GM19468 (cell line): Measurements from ENCODE around the gene SNX13.
"Not testable (repeated sequence)": the region's sequence is repeated elsewhere in the genome, so short reads cannot be mapped to it uniquely, and the experiment has no call there.

ENCODE experiments used
- ATAC-seq: cut with Tn5 transposase; IDR thresholded peaks from one replicate; pipeline ENCODE4 v1.9.1; 2021; ENCODE audit warnings: mild to moderate bottlenecking, moderate library complexity, moderate number of reproducible peaks; ENCODE audit not compliant: unreplicated experiment; ENCODE audit errors: extremely low read depth

Gene SNX13

GRCh38 chr7:17916786-17917185 is 23.5 kb downstream of the SNX13 start:
- no peak for ATAC-seq

GRCh38 chr7:17915796-17916195 is 24.5 kb downstream of the SNX13 start:
- ATAC-seq = no peak

GRCh38 chr7:17915168-17915567 is 25.1 kb downstream of the SNX13 start:
- no peak for ATAC-seq

- no peak for ATAC-seq
Measured at GRCh38 chr7:17913250-17913649, 27.0 kb downstream of the SNX13 start.

- ATAC-seq = no peak
Measured at GRCh38 chr7:17912536-17913235, 27.6 kb downstream of the SNX13 start.

- no peak for ATAC-seq
Measured at GRCh38 chr7:17912050-17912449, 28.2 kb downstream of the SNX13 start.

GRCh38 chr7:17910377-17910776 is 29.9 kb downstream of the SNX13 start:
- no peak for ATAC-seq

GRCh38 chr7:17909310-17909709 is 31.0 kb downstream of the SNX13 start:
- ATAC-seq = not testable (repeated sequence)

GRCh38 chr7:17907014-17907413 is 33.3 kb downstream of the SNX13 start:
- ATAC-seq = no peak

GRCh38 chr7:17903337-17903736 is 37.0 kb downstream of the SNX13 start:
- ATAC-seq = no peak

GRCh38 chr7:17902599-17902998 is 37.7 kb downstream of the SNX13 start:
- no peak for ATAC-seq

- no peak for ATAC-seq
Measured at GRCh38 chr7:17900464-17900863, 39.8 kb downstream of the SNX13 start.

GRCh38 chr7:17898111-17898510 is 42.2 kb downstream of the SNX13 start:
- no peak for ATAC-seq

GRCh38 chr7:17887286-17887685 is 53.0 kb downstream of the SNX13 start:
- no peak for ATAC-seq

- ATAC-seq = no peak
Measured at GRCh38 chr7:17882685-17883084, 57.6 kb downstream of the SNX13 start.

GRCh38 chr7:17879075-17879661 is 61.1 kb downstream of the SNX13 start:
- no peak for ATAC-seq

GRCh38 chr7:17878627-17879026 is 61.7 kb downstream of the SNX13 start:
- no peak for ATAC-seq

- ATAC-seq = no peak
Measured at GRCh38 chr7:17871815-17872533, 68.3 kb downstream of the SNX13 start.

- no peak for ATAC-seq
Measured at GRCh38 chr7:17870406-17870805, 69.9 kb downstream of the SNX13 start.

- no peak for ATAC-seq
Measured at GRCh38 chr7:17863809-17864143, 76.5 kb downstream of the SNX13 start.

- ATAC-seq = no peak
Measured at GRCh38 chr7:17863095-17863808, 77.0 kb downstream of the SNX13 start.
